Activated CD4-positive, alpha-beta T cell treated with anti-CD3 and anti-CD28 coated beads, Interleukin-2, Interleukin-4, amounts not matched to agents 100 ng/mL and 50 ng/mL, durations not matched to agents 16 hours and 8 hours (primary cell): ENCODE measurements around the gene DUSP22.

ENCODE experiments used
- DNase-seq: peaks from one replicate; pipeline ENCODE4 v3.0.0-alpha.2; 2020; ENCODE audit warnings: low spot score

The DUSP22 gene

GRCh38 chr6:297571-298232, 5.4 kb downstream of the DUSP22 start:
- no peak for DNase-seq

DNA sequence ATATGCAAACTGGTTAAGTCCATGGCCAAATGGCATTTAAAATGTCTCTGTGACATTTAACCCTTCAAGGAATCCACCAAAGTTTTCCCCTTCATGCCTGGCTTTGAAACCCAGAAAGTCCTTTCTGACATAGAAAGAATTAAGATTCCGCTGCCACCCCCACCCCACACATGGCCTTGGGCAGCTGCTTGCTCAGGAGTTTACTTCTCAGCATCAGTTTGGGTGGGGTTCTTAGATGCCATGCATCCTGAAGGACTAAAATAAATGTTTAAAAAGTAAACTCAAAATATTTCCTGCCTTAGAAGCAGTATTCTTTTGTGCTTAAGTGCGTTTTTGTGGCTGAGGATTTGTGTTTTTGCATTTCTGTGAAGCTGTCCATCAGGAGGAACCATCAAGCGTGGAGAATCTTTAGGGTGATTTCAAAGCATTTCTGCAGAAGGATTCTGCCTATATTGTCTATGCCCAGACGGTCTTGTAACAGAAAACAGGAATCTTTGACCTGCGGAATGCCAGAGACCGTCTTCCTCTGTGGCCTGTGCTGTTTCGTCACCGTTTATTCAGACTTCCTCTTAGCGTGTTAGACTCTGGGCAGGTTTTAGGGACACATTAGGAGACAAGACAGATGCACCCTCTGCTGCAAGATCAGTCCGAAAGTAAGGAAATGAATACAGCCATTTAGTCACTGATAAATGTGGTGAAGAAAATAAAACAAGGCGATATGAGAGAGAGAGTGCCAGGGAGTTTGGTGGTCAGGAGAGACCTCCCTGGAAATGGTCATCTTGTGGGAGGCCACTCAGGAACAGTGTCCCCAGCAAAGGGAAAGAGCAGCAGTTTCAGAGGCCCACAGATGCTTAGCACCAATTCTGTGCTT, 6.2 kb downstream of the DUSP22 start:
- no peak for DNase-seq

DNA sequence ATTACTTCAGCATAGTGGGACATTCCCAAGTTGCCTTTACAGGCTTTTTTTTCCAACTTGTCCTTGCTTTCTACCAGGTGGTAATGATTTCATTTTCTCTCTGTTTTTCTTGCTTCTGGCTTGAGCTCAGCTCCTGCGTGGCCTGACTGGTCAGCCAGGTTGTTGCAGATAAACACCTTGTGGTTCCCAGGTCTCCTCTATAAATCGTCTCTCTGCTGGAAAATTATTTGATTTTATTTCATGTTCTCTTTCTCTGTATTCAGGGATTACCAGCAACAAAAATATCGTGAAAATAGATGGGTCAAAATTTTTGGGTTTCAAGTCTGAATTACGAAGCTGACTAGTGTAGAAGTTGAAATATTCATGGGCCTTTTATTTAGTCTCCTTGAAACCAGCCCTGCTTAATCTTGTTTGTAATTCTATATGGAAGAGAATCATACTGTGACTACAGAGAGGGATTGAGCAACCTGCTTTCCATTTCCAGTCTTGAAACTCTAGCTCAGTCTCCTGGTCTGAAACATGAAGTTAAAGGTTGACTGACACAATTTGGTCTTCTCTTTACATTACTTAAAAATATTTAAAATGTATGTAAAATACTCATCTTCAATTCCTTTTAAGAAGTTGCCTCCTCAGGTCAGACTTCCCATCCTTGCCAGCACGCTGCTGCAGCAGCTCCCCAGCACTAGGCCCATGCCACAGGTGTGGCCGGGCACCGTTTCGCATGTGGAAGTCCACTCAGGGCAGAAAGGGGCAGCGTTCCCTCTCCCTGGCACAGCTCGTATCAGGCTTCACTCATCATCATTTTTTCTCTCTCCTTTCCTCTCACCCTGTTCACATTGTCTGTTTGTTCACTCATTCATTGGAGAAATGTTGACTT, 7.1 kb downstream of the DUSP22 start:
- DNase-seq, result no peak

- DNase-seq, result no peak
Measured at GRCh38 chr6:300026-300425, 7.7 kb downstream of the DUSP22 start.

DNA sequence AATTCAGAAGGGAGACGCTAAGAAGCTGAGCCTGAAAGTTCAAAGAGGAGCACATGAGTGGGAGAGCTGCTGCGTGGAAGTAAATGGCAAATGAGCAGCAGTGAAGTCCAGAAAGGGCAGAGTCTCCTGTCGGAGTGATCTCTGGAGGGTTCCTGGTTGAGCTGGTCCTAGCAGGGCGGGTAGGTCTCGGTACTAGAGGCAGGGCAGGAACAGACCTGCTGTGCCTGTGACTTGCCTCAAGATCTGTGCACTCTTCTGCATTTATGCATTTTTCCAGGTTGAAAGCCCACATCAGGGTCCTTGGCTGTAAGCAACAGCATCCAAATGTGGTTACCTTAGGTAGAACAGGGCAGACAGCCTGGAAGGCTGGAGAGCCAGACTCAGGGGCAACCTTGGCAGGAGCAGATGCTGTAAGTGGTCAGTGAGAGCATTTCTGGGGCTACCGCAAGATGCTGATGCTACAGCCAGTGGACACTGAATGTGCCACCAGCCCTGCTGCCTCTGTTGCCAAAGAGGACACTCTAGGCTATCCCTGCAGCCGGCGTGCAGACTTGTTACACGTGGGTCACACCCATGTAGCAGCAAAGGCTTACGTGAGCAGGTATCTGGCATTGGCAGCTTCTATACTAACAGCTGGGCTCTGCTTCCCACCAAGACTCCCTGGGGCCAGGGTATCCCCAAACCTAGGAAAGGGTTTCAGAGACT, 8.4 kb downstream of the DUSP22 start:
- no peak for DNase-seq

- no peak for DNase-seq
Measured at GRCh38 chr6:301526-301925, 9.2 kb downstream of the DUSP22 start.

GRCh38 chr6:301929-302705, 9.8 kb downstream of the DUSP22 start:
- no peak for DNase-seq

- no peak for DNase-seq
Measured at GRCh38 chr6:302760-303159, 10.5 kb downstream of the DUSP22 start.

GRCh38 chr6:303263-303662, 11.0 kb downstream of the DUSP22 start:
- DNase-seq, result no peak

GRCh38 chr6:303948-304558, 11.8 kb downstream of the DUSP22 start:
- DNase-seq, result no peak

GRCh38 chr6:304833-305370, 12.6 kb downstream of the DUSP22 start:
- DNase-seq, result no peak

DNA sequence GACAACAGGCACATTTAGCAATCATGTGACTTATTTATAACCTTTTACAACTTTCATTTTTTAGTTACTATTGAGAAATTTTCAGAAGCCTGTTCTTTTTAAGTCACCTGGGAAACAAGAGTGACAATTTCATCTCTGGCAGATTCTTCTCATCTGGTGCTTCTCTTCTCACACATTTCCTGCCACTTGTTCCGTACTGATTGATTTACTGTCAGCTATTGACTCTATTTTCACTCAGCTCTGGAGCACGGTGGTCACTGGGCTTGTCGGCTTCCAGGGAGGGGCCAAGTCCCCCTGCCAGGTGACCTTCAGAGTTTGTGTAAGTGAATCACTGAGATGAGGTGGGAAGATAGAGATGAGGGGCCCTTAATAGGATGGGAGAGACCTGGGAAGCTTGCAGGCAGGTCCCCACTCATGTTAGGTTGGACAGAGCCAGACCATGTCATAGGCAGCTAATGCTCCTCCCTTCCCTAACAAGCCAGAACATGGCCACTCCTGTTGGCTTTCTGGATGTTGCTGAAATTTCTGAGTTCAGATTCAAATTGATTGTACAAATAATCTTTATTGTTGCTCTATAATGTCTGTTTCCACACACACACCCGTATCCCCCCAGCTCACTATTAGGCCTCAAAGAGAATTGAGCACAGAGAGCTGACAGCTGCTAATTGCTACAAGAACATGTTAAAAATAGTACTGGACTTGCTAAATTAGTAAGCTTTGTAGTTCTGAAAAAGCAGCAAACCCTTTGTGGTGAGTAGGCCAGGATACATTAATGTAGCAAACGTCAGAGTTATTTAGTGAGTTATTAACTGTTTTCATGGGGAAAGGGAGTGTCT, 13.3 kb downstream of the DUSP22 start:
- peak; percentile 53 for DNase-seq

DNA sequence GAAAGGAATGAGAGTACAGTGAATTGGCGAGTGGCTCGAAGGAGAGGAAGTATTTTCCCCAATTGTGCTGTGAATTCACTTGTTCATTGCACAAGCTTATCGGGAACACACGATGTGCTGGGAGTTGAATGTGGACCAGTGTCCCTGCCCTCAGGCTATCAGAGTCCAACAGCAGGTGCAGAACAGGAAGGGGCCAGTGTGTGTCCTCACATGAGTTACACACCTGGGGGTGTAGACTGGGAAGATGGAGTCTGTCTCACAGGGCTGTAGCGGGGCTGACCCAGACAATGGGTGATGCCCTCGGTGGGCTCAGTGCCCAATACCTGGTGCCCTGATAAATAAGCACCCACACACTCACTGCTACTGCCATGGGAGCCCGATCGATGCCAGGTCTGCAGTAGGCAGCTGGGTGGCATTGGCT, 14.4 kb downstream of the DUSP22 start:
- no peak for DNase-seq

- no peak for DNase-seq
Measured at GRCh38 chr6:307065-307814, 15.0 kb downstream of the DUSP22 start.

DNA sequence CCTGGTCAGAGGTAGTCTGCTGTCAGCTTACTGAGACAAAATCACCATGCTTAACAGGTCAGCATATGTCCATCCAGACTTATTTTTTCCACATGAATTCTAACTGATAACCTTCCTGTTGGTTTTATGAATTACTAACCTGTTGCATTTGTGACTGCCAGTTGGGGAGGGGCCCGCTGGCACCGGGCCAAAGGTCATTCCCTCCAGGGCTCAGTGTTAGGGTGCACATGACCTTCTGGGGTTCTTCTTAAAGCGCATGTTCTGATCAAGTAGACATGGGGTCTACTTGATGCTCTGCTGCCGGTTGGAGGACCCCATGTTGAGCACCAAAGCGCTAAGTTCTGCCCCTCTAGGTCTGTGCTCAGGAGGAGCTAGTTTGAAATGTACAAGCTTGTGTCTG, 15.6 kb downstream of the DUSP22 start:
- no peak for DNase-seq

GRCh38 chr6:308307-308706, 16.0 kb downstream of the DUSP22 start:
- DNase-seq, result no peak

DNA sequence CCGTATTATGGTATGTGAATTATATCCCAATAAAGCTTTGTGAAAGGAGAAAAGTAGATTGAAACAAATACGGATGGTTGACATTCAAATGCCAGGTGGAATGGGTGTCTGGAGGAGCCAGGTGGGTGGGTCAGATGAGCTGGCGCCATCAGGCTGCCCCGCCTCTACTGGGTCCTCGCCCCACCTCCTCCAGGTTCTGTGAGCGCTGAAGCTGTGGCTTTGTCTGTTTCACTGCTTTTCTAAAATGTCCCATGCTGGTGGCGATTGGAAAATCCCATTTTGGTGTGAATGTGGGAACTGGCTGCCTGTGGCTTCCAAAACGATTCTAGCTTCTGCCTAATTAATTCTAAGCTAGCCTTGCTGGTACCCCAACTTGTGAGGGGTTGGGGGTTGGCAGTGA, 16.5 kb downstream of the DUSP22 start:
- DNase-seq, result no peak

DNA sequence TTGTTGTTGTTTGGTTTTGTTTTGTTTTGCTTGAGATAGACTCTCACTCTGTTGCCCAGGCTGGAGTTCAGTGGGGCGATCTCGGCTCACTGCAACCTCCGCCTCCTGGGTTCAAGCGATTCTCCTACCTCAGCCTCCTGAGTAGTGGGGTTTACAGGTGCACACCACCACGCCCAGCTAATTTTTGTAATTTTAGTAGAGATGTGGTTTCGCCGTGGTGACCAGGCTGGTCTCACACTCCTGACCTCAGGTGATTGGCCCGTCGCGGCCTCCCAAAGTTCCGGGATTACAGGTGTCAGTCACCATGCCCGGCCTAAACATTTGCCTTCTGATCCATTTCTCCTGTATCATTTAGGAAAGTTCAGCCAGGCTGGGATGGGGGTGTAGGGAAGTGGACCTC, 17.7 kb downstream of the DUSP22 start:
- DNase-seq, result no peak

- DNase-seq, result no peak
Measured at GRCh38 chr6:310671-311070, 18.4 kb downstream of the DUSP22 start.
